HCT116 (cell line): ENCODE results near the gene DIO1.

Experiments
- POLR2AphosphoS5 ChIP-seq: IDR thresholded peaks from 2 replicates; pipeline ENCODE4 v1.6.1; 2011; ENCODE audit warnings: mild to moderate bottlenecking, low read depth, low read length, moderate library complexity
- SP1 ChIP-seq: IDR thresholded peaks from 2 replicates; pipeline ENCODE4 v1.6.1; 2012; ENCODE audit warnings: low read depth
- ZBTB33 ChIP-seq: IDR thresholded peaks from 2 replicates; pipeline ENCODE4 v1.6.1; 2011; ENCODE audit warnings: mild to moderate bottlenecking, low read length, moderate library complexity; ENCODE audit not compliant: insufficient replicate concordance; ENCODE audit errors: extremely low read depth

DNA sequence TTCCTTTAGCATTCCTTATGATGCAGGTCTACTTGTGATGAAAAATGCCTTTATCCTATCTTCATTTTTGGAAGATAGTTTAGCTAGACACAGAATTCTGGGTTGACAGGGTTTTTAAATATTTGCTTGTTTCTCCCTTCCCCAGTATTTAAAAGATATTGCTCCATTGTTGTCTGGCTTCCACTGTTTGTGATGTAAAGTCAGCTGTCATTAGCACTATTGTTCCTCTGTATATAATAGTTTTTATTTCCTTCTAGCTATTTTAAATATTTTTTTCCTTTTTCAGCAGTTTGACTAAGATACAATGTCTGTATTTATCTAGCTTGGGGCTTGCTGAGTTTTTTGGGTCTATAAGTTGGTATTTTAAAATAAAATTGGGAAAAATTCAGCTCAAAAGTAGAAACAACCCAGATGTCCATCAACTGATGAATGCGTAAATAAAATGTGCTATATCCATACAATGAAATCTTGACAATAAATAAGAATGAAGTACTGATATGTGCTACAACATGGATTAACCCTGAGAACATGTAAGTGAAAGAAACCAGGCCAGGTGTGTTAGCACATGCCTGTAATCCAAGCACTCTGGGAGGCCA, 40.3 kb downstream of the DIO1 start:
- TF ChIP-seq SP1 (no peak), POLR2AphosphoS5 (no peak), ZBTB33 (no peak)
